ENCODE results near the gene TRIM52. TPM values are rescaled to one million over a fixed set of nuclear protein-coding genes. Genes with fewer than 3 reads are reported as not detected.

Gene TRIM52
- total RNA-seq, 2 donors from 2014 or later, result 11.2 to 15.2 TPM

DNA sequence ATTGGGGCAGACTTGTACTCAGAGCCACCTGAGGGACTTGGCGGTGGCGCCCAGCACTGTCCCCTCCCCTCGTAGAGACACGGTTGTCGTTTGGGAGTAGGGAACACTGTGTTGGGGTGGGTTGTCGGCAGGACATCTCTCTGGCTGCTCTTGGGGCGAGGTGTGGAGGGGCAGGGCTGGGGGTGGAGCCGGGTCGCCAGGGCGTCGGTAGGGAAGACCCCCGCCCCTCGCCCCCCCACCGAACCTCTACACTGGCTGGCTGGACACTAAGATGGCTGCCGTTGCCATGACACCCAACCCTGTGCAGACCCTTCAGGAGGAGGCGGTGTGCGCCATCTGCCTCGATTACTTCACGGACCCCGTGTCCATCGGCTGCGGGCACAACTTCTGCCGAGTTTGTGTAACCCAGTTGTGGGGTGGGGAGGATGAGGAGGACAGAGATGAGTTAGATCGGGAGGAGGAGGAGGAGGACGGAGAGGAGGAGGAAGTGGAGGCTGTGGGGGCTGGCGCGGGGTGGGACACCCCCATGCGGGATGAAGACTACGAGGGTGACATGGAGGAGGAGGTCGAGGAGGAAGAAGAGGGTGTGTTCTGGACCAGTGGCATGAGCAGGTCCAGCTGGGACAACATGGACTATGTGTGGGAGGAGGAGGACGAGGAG, 37.1 kb downstream of the TRIM52 start:
- no peak for DNase-seq (ENCODE audit: low spot score)
- intact Hi-C loops (cut with DNase I), result loop anchor here (2.0 kb wide), 1 partner anchor 19 kb away; the partner anchor contains the start of gene RACK1
- TF ChIP-seq, protein P1, sequence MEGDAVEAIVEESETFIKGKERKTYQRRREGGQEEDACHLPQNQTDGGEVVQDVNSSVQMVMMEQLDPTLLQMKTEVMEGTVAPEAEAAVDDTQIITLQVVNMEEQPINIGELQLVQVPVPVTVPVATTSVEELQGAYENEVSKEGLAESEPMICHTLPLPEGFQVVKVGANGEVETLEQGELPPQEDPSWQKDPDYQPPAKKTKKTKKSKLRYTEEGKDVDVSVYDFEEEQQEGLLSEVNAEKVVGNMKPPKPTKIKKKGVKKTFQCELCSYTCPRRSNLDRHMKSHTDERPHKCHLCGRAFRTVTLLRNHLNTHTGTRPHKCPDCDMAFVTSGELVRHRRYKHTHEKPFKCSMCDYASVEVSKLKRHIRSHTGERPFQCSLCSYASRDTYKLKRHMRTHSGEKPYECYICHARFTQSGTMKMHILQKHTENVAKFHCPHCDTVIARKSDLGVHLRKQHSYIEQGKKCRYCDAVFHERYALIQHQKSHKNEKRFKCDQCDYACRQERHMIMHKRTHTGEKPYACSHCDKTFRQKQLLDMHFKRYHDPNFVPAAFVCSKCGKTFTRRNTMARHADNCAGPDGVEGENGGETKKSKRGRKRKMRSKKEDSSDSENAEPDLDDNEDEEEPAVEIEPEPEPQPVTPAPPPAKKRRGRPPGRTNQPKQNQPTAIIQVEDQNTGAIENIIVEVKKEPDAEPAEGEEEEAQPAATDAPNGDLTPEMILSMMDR (IDR thresholded peaks at IDR 0.05), result no peak
- no peak for TF ChIP-seq POLR2A (IDR thresholded peaks at IDR 0.05)
- no peak for TF ChIP-seq POLR2AphosphoS5 (IDR thresholded peaks at IDR 0.05)

DNA sequence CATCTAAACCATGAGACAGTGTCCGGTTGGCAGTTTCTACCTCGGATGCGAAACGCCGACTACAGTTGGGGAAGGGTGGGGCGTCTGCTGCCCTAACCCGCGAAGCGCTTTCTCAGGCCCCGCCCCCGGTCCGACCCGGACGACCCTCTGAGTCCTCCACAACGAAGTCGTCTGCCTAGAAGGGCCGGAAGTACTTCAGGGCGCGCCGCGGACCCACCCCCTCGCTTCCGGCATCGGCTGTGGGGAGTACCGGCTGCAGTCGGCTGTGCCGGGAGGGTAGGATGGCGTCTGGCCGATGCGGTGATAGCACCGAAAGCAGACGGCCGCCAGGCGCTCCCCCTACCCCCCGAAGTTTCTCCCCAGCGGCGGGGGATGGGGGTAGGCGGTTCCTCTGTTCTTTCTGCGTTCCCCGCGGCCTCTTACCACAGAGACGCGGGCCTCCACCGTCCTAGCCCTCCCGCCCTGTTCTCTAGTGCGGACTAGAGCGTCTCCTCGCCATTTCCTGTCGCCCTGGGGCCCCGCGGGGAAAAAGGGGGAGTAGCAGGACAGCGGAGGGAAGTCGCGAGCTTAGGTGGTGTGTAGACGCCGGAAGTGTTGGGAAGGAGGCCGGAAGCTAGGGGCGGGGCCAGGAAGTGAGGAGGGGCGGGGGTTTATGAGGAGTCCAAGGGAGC, 37.8 kb downstream of the TRIM52 start, which contains the start of gene TRIM41:
TSS of gene TRIM41 (plus strand) at position 224 of the 671 bp plus-strand sequence. CDS start 719 bp downstream, outside the sequence.
- intact Hi-C loops (cut with DNase I), result loop anchor here (2.0 kb wide), 1 partner anchor 20 kb away; the partner anchor contains the start of gene RACK1

More for the DNA sequence above, 37.1 kb downstream of the TRIM52 start:
- Histone ChIP-seq H3K4me3 (peak overlapping the region; percentile 84 to 90), H3K27ac (peak overlapping the region; percentile 98), H3K4me1 (replicated peaks) (no peaks in the 10 kb centered on the region), H3K9me3 (no peaks in the 10 kb centered on the region), H3K36me3 (no peaks in the 10 kb centered on the region), H3K27me3 (replicated peaks; ENCODE audit: insufficient read depth) (no peaks in the 10 kb centered on the region)
- WGBS, result under 1% methylated on average over 29 of the region's 31 CpGs

DNA sequence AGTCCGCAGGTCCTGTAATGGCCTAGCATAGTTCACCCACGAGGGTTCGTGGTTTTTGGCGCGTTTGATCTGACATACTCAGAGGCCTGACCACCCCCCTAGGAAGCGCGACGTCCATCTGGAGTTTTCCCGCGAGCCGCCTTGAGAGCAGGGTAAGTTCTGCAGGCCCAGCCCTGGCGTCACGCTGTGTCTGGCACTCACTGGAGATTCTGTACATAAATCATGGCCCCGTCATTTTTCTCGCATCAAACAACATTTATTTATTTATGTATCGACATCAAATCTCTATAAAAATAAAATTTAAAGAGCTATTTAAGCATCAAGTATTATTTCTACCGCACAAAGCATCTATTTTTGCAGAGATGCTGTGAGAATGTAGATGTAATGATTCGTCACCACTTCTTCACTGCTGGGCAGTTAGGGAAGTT, 38.3 kb downstream of the TRIM52 start:
- Histone ChIP-seq H3K4me3 (peak overlapping the region; percentile 84 to 90), H3K27ac (peak overlapping the region; percentile 98), H3K27me3 (replicated peaks; ENCODE audit: insufficient read depth) (no peaks in the 10 kb centered on the region), H3K36me3 (no peaks in the 10 kb centered on the region), H3K4me1 (replicated peaks) (no peaks in the 10 kb centered on the region), H3K9me3 (no peaks in the 10 kb centered on the region)
- no peak for DNase-seq (ENCODE audit: low spot score)
- TF ChIP-seq, protein P1 (IDR thresholded peaks at IDR 0.05), result peak in 2 of 4 experiments; percentile 29 to 36
- no peak for TF ChIP-seq POLR2AphosphoS5 (IDR thresholded peaks at IDR 0.05)
- 0% methylated on average over 17 of the region's 18 CpGs for WGBS
- intact Hi-C loops (cut with DNase I), result loop anchor here (2.0 kb wide), 1 partner anchor 20 kb away; the partner anchor contains the start of gene RACK1

More for the DNA sequence above, 37.8 kb downstream of the TRIM52 start, which contains the start of gene TRIM41:
- peak within 1 kb of the TSS; percentile 98 for H3K27ac ChIP-seq
- no peaks in the 10 kb centered on the region for H3K9me3 ChIP-seq
- H3K27me3 ChIP-seq (replicated peaks; ENCODE audit: insufficient read depth), result no peaks in the 10 kb centered on the region
- peak; percentile 95 for DNase-seq (ENCODE audit: low spot score)
- H3K36me3 ChIP-seq, result no peaks in the 10 kb centered on the region
- under 1% methylated on average over 38 of the region's 59 CpGs for WGBS
- H3K4me1 ChIP-seq (replicated peaks), result no peaks in the 10 kb centered on the region
- peak within 1 kb of the TSS; percentile 84 to 90 for H3K4me3 ChIP-seq
- peak; percentile 89 for TF ChIP-seq POLR2AphosphoS5 (IDR thresholded peaks at IDR 0.05)
- TF ChIP-seq, protein P1 (IDR thresholded peaks at IDR 0.05), result no peak
- peak; percentile 68 for TF ChIP-seq POLR2A (IDR thresholded peaks at IDR 0.05)

DNA sequence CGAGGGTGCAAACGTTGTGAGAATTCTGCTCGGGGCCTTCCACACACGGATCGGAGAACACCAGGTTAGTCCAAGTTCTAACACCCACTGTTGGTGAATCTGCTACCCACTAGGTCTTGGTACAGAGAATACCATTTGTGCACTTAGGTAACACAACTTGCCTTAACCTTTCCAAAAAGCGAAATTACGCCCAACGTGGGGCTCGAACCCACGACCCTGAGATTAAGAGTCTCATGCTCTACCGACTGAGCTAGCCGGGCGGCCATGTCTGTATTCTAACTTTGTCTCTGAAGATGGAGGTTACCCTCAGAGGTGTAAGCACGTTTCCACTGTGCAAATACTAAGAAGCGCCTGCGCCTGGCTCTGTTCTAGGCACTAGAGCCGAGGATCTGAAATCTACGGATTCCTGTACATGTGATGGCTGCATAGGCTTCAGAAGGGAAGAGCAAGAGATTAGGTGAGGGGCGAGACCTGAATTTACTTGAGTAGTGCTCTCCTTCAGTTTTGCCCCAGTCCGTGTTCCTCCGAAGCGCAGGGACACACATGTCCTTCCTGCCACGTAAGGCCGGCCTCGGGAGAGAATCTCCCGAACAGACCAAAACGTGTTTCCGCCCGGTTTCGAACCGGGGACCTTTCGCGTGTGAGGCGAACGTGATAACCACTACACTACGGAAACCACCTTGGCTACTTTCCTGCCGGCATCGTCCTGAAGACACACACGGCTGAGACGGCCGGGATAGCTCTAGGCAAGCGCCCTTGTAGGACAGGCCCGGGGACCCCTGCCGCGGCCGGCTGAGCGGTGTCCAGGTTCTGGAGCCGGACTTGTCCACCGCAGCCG, 38.9 kb downstream of the TRIM52 start:
- no peaks in the 10 kb centered on the region for H3K27me3 ChIP-seq (replicated peaks; ENCODE audit: insufficient read depth)
- DNase-seq (ENCODE audit: low spot score), result peak; percentile 96
- H3K4me3 ChIP-seq, result peak overlapping the region; percentile 84 to 90
- TF ChIP-seq POLR2AphosphoS5 (IDR thresholded peaks at IDR 0.05), result peak; percentile 86
- TF ChIP-seq, protein P1 (IDR thresholded peaks at IDR 0.05), result no peak
- no peak for TF ChIP-seq POLR2A (IDR thresholded peaks at IDR 0.05)
- intact Hi-C loops (cut with DNase I), result loop anchor here (2.0 kb wide), 1 partner anchor 21 kb away; the partner anchor contains the start of gene RACK1
- no peaks in the 10 kb centered on the region for H3K36me3 ChIP-seq
- no peaks in the 10 kb centered on the region for H3K9me3 ChIP-seq
- H3K27ac ChIP-seq, result peak overlapping the region; percentile 98
- WGBS, result 4% methylated on average over 50 of the region's 50 CpGs
- no peaks in the 10 kb centered on the region for H3K4me1 ChIP-seq (replicated peaks)
